A673 (cell line): Measurements from ENCODE around the gene CLEC10A.

Source experiments
- EZH2 ChIP-seq: fragments of 200-600 bp; sonication (generic); IDR thresholded peaks from 2 replicates; pipeline ENCODE4 v1.6.1; 2017; ENCODE audit warnings: borderline replicate concordance, low read depth, mild to moderate bottlenecking, mixed read lengths, antibody characterized with exemption, low read length; ENCODE audit not compliant: poor library complexity, severe bottlenecking
- TF ChIP-seq, protein P1 (sequence below): fragments of 300-800, 200-600 bp; sonication (generic); conservative IDR thresholded peaks from 2 replicates; pipeline ENCODE4 v1.5.1; 2017; ENCODE audit warnings: low read depth, mild to moderate bottlenecking, antibody characterized with exemption, low read length, moderate library complexity, mixed read lengths

DNA sequence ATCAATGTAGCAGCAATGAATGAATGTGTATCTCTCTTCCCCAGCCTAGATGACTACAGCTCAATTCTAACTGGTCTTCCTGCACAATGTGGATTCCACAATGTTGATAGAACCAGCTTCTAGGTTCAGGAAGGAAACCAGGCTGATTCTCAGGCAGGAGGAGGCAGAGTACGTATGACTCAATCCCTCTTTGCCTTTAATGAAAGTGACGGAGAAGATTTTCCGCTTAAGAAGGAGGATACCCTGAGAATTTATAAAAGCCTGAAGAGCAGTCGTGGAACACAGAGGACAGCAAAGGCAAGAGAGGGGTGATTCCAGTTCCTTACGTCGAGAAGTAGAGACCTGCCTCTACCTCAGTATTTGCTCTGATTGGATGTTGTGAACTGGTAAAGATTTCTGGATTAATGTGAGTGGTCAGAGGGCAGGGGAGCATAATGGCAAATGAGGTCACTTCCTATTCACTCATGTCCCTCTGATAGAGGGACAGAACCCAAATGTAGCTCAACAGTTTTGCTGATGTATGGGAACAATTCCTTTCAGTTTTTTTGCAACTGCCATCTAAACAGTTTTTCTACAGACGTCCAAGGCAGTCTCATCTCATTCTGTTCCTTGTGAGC is 21.1 kb downstream of the CLEC10A start:
- TF ChIP-seq, protein P1, sequence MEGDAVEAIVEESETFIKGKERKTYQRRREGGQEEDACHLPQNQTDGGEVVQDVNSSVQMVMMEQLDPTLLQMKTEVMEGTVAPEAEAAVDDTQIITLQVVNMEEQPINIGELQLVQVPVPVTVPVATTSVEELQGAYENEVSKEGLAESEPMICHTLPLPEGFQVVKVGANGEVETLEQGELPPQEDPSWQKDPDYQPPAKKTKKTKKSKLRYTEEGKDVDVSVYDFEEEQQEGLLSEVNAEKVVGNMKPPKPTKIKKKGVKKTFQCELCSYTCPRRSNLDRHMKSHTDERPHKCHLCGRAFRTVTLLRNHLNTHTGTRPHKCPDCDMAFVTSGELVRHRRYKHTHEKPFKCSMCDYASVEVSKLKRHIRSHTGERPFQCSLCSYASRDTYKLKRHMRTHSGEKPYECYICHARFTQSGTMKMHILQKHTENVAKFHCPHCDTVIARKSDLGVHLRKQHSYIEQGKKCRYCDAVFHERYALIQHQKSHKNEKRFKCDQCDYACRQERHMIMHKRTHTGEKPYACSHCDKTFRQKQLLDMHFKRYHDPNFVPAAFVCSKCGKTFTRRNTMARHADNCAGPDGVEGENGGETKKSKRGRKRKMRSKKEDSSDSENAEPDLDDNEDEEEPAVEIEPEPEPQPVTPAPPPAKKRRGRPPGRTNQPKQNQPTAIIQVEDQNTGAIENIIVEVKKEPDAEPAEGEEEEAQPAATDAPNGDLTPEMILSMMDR: no peak
- no peak for TF ChIP-seq EZH2
